ENCODE data around the gene SLC25A12.
"Not testable (repeated sequence)": the region's sequence is repeated elsewhere in the genome, so short reads cannot be mapped to it uniquely, and the experiment has no call there.

SLC25A12 gene

GRCh38 chr2:171893824-171894611 lies at the start of gene SLC25A12:
SLC25A12 (minus strand) TSS chr2:171894244; CDS start chr2:171894214, 30 bp downstream.
- DNase-seq: peak; percentile 84

- DNase-seq: no peak
Measured at GRCh38 chr2:171941316-171941699, 47.3 kb upstream of the SLC25A12 start.

- DNase-seq: no peak
Measured at GRCh38 chr2:171939743-171940071, 45.7 kb upstream of the SLC25A12 start.

GRCh38 chr2:171939058-171939742 lies 45.2 kb upstream of the SLC25A12 start:
- DNase-seq: no peak

- DNase-seq: no peak
Measured at GRCh38 chr2:171930385-171930784, 36.3 kb upstream of the SLC25A12 start.

- no peak for DNase-seq
Measured at GRCh38 chr2:171924170-171924942, 30.3 kb upstream of the SLC25A12 start.

GRCh38 chr2:171923206-171923605 lies 29.2 kb upstream of the SLC25A12 start:
- no peak for DNase-seq

- peak; percentile 99 for DNase-seq
Measured at GRCh38 chr2:171922230-171923022, 28.4 kb upstream of the SLC25A12 start, which contains the start of gene HAT1. HAT1 (plus strand) TSS chr2:171922461; CDS start chr2:171922501, 40 bp downstream.

GRCh38 chr2:171921970-171922229 lies 27.9 kb upstream of the SLC25A12 start:
- no peak for DNase-seq

- DNase-seq: no peak
Measured at GRCh38 chr2:171919453-171919852, 25.4 kb upstream of the SLC25A12 start.

GRCh38 chr2:171913517-171913916 lies 19.5 kb upstream of the SLC25A12 start:
- DNase-seq: no peak

- no peak for DNase-seq
Measured at GRCh38 chr2:171910494-171910893, 16.4 kb upstream of the SLC25A12 start.

GRCh38 chr2:171909266-171909665 lies 15.2 kb upstream of the SLC25A12 start:
- no peak for DNase-seq

- DNase-seq: no peak
Measured at GRCh38 chr2:171908235-171908634, 14.2 kb upstream of the SLC25A12 start.

GRCh38 chr2:171902840-171903420 lies 8.9 kb upstream of the SLC25A12 start:
- DNase-seq: no peak

- not testable (repeated sequence) for DNase-seq
Measured at GRCh38 chr2:171899623-171900282, 5.7 kb upstream of the SLC25A12 start.

- DNase-seq: no peak
Measured at GRCh38 chr2:171895786-171896185, 1.7 kb upstream of the SLC25A12 start.

- DNase-seq: no peak
Measured at GRCh38 chr2:171894612-171894947, 536 bp upstream of the SLC25A12 start.

- DNase-seq: no peak
Measured at GRCh38 chr2:171893196-171893823, 734 bp downstream of the SLC25A12 start.

GRCh38 chr2:171889808-171890207 lies 4.2 kb downstream of the SLC25A12 start:
- no peak for DNase-seq

- DNase-seq: no peak
Measured at GRCh38 chr2:171889333-171889732, 4.7 kb downstream of the SLC25A12 start.
